CD4-positive, alpha-beta T cell treated with Interleukin-12 subunit alpha and Interleukin-12 subunit beta, for 1 hour (primary cell): ENCODE data around the gene VPS54.
"Not testable (repeated sequence)": the region's sequence is repeated elsewhere in the genome, so short reads cannot be mapped to it uniquely, and the experiment has no call there.

Source experiments
- DNase-seq: peaks from one replicate; pipeline ENCODE4 v3.0.0-alpha.2; 2020

VPS54 gene

GRCh38 chr2:64021578-64021977, 2.4 kb upstream of the VPS54 start:
- peak; percentile 12 for DNase-seq

DNA sequence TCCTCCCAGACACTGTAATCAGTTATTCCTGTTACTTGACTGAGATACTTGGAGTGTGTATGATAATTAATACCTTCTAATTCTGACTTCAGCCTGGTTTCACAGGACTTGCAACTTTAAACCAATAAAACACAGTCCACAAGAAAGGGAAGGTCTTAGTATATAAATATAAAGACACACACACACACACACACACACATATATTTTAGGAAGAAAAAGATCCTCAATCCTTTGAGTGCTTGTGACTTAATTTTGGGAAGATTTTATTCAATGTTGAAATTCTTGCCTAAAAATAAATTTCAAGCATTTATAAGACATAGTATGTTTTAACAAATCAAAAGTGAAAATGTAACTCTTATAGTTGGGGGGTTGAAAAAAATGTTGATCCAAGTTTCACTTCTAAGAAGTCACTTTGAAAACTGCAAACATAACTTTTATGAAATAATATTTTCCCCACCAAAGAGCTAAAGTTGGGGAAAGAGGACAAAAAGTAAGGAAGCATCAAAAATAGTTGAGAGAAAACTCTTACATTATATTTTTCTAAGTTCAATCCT, 824 bp upstream of the VPS54 start:
- peak; percentile 18 for DNase-seq

GRCh38 chr2:64018701-64019082, 536 bp downstream of the VPS54 start:
- DNase-seq = no peak

DNA sequence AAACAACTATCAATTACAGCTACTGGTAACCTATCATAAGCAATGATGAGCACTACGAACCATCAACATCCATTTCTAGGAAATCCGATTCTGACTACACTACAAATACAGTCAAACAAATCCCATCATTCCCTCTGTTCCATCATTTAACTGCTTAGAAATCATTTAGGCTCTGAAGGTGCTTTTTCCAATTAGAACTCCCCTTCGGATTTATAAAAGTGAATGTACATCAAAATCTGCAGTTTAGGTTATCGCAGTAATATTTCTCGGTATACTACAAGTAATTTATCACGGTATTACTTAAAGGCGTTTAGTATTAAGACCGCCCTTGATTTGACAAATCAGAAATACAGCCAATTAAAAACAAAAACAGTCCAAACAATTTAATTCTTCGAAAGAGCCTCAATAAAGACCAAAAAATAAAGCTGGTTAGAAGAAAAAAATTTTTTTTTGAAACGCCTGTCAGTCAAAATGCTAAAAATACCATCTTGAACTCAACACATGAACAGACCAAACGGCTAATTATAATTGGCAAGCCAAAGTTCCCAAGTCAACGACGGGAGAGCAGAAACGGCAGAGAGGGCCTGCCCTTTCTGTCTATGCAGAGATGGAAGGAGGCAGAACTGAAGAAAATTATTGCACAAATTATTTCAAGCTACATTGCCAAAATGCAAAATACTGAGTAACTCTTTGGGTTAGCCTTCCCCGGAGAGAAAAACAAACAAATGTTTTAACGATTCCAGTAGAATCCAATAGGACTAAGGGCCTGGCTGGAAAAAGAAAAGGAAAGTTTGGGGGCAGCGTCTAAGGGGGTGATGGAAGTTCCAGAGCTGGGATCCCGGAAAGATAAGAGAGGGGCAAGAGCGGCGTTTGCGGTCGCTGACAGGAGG, 1.2 kb downstream of the VPS54 start:
- DNase-seq = no peak

DNA sequence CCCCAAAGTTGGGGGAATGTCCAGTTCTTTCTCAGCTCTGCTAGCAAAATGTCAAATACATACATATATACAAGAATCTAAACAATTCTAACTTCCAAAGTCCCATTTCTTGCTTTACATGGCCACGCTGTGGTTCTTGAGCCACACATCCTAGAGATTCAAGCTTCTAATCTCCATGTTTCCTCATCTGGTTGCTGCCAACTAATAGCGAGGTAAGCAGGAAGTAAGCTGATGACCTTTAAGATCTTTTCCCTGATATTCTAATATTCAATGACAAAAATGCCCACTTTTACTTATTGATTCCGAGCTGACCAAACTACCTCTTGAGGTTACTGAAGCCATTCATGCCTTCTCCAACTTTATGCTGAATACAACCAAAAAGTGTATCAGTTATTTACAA, 3.3 kb downstream of the VPS54 start:
- no peak for DNase-seq

DNA sequence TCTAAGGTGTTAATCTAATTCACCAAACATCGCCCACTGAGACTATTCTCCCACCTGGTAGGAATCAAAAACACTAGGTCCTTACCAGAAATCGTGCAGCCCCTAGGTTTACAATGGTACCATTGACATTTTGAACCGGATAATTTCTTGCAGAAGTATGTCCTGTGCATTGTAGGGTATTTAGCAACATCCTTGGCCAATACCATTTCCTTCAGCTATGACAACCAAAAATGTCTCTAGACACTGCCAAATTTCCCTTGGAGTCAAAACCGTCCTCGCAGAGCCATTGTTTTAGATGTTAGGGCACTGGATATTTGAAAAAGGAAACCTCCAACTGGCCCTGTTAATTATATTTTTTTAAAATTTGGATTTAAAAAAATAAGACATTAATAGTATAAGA, 3.8 kb downstream of the VPS54 start:
- no peak for DNase-seq

DNA sequence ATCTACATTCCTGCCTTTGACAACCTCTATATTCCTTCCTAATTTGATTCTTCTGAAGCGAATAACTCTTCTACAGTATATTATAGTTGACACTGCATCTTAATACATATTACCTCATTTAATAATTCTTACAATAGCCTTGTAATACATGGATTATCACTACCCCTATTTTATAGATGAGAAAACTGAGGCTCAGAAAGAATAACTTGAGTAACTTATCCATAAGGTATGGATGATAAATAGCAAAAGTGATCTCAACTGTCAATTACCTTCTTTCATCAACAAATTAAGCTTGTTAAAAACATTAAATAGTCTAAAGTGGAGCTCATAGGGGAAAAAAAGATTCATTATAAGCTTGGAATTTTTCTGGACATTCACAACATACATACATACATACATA, 4.6 kb downstream of the VPS54 start:
- DNase-seq = no peak

- no peak for DNase-seq
These were observed 6.2 kb downstream of the VPS54 start for GRCh38 chr2:64013053-64013452.

- no peak for DNase-seq
These were observed 7.1 kb downstream of the VPS54 start for GRCh38 chr2:64012115-64012514.

- DNase-seq = no peak
These were observed 10.7 kb downstream of the VPS54 start for GRCh38 chr2:64008434-64009009.

DNA sequence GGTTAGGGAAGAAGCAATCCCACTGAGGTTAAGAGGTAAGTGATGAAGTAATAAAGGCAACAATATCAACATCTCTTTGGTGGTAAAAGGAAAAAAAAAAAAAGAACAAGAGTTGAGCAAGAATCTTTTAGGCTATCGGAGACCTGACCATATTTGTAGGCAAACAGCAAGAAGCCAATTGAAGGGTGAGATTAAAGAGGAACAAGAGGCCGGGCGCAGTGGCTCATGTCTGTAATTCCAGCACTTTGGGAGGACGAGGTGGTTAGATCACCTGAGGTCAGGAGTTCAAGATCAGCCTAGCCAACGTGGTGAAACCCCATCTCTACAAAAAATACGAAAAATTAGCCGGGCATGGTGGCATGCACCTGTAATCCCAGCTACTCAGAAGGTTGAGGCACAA, 11.3 kb downstream of the VPS54 start:
- no peak for DNase-seq

DNA sequence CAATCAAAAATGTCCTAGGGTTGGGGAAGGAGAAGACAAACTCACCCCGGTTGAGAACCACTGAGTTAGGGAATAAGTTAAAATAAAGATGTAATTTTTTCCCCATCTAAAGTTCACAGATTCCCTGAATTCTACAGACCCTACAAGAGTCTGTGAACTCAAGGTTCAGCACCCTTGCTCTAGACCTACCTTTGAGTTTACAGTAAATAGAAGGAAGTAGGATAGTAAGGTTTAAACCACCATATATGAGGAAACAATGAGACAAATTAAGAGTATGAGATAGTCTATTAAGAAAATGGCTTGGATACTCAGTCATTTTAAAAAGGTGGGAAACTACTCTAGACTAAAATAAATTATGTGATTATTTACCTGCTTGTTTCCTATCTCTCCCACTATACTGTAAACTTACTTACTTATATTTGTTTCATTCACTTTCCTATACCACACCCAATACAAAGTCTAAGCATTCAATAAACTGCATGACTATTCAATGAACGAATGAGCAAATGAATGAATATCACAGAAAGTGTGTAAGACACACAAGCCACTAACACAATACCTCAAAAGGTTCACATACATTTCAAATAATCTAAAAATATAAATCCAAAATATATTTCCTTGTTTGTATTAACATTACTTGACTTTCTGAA, 13.4 kb downstream of the VPS54 start:
- DNase-seq = no peak

- no peak for DNase-seq
These were observed 16.0 kb downstream of the VPS54 start for GRCh38 chr2:64003239-64003638.

- DNase-seq = no peak
These were observed 17.7 kb downstream of the VPS54 start for GRCh38 chr2:64001382-64002101.

DNA sequence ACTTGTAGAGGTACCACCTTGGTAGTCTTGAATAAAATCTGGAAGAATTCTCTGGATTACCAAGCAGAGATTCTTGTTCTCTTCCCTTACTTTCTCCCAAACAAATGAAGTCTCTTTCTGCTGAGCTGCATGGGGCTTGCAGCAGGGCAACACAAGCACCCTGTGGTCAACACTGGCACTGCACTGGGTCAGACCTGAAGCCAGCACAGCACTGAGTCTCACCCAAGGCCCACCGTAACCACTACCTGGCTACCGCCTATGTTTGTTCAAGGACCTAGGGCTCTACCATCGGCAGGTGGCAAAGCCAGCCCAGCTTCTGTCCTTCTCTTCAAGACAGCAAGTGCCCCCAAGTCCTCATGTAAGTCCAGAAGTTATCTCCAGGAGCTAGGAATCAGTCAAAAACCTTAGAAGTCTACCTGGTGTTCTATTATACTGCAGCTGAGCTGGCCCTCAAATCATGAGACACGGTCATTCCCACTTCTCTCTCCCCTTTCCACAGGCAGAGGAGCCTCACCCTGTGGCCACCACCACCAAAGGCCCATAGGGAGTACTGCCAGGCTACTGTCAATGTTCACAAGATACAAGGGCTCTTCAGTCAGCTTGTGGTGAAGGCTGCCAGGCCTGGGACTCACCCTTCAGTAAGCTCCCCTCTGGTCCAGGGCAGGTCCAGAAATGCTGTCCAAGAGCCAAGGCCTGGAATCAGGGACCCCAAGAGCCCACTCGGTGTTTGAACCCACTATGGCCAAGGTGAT, 18.4 kb downstream of the VPS54 start:
- no peak for DNase-seq

DNA sequence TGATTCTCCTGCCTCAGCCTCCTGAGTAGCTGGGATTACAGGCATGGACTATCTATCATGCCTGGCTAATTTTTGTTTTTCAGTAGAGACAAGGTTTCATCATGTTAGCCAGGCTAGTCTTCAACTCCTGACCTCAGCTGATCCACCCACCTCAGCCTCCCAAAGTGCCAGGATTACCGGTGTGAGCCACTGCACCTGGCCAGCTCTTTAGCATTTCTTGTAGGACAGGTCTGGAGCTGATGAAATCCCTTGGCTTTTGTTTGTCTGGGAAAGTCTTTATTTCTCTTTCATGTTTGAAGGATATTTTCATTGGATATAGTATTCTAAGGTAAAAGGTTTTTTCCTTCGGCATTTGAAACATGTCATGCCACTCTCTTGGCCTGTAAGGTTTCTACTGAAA, 20.2 kb downstream of the VPS54 start:
- DNase-seq = no peak

DNA sequence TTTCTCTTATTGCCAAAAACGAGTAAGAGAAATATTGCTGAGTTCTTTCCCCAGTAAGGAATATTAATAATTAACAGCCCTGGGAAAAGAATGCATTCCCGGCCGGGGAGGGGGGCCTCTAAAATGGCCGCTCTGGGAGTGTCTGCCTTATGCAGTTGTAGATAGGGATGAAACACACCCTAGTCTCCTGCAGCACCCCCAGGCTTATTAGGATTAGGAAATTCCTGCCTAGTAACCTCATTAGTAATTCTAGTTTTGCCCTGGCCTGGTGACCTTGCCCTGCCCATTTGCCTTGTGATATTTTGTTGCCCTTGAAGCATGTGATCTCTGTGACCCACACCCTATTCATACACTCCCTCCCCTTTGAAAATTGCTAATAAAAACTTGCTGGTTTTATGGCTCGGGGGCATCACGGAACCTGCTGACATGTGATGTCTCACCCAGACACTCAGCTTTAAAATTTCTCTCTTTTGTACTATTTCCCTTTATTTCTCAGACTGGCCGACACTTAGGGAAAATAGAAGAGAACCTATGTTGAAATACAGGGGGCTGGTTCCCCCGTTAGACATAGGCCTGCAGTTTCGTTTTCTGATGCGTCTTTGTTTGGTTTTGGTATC, 22.5 kb downstream of the VPS54 start:
- not testable (repeated sequence) for DNase-seq

GRCh38 chr2:63994329-63995070, 24.7 kb downstream of the VPS54 start:
- not testable (repeated sequence) for DNase-seq

DNA sequence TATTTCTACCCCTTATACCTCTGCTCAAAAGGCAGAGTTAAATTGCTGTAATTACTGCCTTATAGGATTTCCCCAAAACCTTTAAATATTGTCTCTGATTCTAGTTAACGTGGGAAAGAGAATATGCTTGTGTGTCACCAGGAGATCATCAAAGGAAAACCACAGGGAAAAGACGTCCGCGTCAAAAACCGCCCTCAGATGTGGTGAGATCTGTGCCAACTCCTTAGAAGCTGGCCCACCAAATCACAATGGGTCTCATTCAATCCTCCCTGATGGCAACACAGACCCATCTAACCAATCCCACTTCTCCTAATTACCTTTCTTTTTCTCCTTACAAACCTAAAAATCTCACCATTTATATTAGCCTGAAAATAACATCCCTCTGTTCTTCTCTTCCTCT, 25.4 kb downstream of the VPS54 start:
- DNase-seq = no peak

DNA sequence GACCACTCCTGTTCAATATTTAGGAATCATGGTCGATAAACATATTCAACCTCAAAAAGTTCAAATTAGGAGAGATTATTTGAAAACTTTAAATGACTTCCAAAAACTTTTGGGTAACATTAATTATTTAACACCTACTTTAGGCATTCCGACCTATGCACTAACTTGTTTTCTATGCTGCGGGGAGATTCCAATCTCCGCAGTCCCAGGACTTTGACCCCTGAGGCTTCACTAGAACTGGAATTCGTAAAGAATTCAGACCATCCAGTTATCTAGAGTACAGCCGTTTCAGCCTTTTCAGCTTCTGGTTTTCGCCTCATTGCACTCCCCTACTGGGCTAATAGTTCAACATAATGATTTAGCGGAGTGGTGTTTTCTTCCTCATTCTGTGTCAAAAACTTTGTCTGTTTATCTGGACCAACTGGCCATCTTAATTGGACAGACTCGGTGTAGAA, 26.1 kb downstream of the VPS54 start:
- DNase-seq = not testable (repeated sequence)

DNA sequence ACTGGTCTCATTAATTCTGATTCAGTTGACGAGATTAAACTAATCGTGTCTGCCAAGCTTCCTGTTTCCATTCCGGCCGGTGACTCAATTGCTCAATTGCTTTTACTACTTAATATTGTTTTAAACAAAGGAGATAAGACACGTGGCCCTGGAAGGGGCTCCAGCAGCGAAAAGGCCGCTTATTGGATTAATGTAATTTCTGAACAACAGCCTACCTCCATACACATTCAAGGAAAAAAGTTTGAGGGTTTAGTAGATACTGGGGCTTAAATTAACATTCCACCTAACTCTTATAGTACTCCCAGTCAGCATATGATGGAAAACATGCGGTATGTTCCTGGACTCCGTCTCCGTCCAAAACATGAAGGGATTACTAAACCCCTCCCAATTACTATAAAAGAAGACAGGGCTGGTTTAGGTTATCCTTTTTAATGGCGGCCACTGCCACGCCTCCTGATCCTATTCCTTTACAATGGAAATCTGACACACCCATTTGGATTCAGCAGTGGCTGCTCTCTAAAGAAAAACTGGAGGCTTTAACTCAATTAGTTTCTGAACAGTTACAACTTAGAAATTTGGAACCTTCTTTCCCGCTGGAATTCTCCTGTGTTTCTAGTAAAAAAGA, 27.1 kb downstream of the VPS54 start:
- no peak for DNase-seq
